OCI-LY3 (cell line): ENCODE results near the gene CLCA1.

Experiments
- EZH2phosphoT487 ChIP-seq: fragments of 200-600 bp; shearing (Covaris generic); IDR thresholded peaks from 2 replicates; pipeline ENCODE4 v1.6.1; 2018; ENCODE audit warnings: antibody characterized with exemption, mixed run types, low read depth
- TF ChIP-seq, protein P1 (sequence below): fragments of 200-600, 300-600 bp; sonication (generic); IDR thresholded peaks from 2 replicates; pipeline ENCODE4 v1.5.1; 2014; ENCODE audit warnings: antibody characterized with exemption, low read length, low read depth

DNA sequence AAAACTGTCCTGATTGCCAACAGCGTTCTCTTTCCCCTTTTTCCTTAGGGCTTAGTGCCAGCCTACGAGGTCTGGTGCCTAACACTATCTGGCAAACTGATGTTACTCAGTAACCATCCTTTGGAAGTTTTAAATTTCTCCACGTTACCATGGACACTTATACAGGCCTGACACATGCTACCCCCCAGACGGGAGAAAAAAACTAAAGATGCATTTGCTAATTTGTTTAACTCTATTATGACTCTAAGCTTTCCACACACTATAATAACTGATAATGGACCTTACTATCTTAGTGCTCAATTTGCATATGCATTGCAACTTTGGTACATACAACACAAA lies 36.8 kb downstream of the CLCA1 start:
- TF ChIP-seq, protein P1, sequence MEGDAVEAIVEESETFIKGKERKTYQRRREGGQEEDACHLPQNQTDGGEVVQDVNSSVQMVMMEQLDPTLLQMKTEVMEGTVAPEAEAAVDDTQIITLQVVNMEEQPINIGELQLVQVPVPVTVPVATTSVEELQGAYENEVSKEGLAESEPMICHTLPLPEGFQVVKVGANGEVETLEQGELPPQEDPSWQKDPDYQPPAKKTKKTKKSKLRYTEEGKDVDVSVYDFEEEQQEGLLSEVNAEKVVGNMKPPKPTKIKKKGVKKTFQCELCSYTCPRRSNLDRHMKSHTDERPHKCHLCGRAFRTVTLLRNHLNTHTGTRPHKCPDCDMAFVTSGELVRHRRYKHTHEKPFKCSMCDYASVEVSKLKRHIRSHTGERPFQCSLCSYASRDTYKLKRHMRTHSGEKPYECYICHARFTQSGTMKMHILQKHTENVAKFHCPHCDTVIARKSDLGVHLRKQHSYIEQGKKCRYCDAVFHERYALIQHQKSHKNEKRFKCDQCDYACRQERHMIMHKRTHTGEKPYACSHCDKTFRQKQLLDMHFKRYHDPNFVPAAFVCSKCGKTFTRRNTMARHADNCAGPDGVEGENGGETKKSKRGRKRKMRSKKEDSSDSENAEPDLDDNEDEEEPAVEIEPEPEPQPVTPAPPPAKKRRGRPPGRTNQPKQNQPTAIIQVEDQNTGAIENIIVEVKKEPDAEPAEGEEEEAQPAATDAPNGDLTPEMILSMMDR: no peak
- TF ChIP-seq EZH2phosphoT487: no peak
